A172 (cell line): Measurements from ENCODE around the gene GRK3. TPM values are rescaled to one million over a fixed set of nuclear protein-coding genes. Genes with fewer than 3 reads are reported as not detected.
"Not testable (repeated sequence)": the region's sequence is repeated elsewhere in the genome, so short reads cannot be mapped to it uniquely, and the experiment has no call there.

ENCODE experiments used
- DNase-seq: peaks from one replicate; pipeline ENCODE4 v3.0.0-alpha.2; 2015; ENCODE audit warnings: low spot score
- total RNA-seq: library from RNA; depleted of rRNA; stranded (reverse); fragments of >200 nt; shearing (Covaris generic); gene quantifications from 2 replicates; pipeline ENCODE4 v1.2.3, GENCODE V29; 2014; rRNA removed

GRK3 gene
- 1.4 and 1.9 TPM in 2 replicates for total RNA-seq

DNA sequence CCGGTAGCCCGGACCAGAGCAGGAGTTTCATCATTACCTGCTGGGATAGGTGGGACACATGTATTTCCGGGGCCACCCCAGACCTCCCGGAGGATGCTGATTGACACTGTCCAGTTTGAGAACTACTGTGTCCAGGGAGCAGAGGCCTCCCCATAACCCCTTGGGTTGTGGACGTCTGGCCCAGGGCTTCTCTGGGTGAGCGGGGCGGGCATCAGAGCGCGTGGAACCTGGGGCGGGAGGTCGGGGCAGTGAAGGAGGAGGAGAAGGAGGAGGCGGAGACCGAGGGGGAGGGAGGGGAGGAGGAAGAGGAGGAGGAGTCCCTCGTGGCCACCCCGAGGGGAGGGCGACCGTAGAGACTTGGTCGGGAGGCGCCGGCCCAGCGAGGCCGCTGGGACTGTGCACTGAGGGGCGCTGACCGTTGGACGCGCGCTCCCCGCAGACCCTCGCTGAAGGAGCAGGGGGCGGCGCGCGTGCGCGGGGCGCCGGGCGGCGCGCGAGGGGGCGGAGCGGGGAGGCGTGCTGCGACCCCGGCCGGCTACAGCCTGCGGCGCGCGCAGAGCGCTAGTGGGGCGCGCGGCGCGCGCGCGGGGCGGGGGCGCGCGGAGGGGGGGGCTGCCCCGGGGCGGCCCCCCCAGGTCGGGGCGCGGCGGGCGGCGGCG, at the start of gene GRK3:
GRK3 (plus strand) TSS at position 356 of the 659 bp plus-strand sequence. CDS start 366 bp downstream, outside the sequence.
- peak; percentile 49 for DNase-seq

DNA sequence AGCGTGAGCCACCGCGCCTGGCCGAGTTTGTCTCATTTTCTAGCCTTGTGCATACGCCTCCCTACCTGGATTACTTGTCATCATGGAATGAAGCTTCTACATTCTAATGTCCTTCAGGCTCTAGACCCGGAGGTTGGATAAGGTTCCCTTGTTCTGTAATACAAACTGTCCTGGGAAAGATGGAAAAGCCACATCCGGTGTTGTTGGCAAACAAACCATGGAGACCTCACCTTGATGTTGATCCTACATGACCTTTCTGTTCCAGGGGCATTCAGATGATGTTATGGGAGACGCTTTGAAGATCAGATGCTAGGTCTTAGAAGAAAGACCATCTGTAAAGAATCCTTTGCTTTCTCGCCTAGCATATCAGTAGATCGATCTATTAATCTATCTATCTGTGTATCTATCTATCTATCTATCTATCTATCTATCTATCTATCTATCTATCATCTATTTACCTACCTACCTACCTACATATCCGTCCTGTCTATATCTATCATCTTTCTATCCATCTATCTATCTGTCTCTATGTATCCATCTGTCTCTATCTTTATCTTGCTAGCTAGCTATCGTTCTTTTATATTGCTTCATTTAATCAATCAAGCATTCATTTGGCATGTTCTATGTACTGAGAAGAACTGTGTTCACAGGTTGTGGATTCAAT, 46.3 kb upstream of the GRK3 start:
- no peak for DNase-seq

DNA sequence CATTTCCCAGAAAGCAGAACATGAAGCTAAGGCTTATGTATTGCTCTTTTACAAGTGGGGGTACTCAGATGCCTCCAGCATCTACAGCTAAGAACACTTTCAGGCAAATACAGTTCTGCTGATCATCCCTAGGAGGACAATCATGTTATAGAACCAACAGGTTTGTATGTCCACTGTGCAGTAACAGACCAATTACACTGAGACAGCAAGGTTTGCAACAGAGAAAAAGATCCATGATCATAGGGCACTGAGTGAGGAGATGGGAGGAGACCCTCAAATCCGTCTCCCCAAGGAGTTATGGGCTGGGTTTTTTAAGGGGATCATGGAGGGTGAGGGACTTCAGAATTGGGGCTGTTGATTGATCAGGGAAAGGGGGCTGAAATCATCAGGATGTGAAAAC, 39.1 kb upstream of the GRK3 start:
- no peak for DNase-seq

DNA sequence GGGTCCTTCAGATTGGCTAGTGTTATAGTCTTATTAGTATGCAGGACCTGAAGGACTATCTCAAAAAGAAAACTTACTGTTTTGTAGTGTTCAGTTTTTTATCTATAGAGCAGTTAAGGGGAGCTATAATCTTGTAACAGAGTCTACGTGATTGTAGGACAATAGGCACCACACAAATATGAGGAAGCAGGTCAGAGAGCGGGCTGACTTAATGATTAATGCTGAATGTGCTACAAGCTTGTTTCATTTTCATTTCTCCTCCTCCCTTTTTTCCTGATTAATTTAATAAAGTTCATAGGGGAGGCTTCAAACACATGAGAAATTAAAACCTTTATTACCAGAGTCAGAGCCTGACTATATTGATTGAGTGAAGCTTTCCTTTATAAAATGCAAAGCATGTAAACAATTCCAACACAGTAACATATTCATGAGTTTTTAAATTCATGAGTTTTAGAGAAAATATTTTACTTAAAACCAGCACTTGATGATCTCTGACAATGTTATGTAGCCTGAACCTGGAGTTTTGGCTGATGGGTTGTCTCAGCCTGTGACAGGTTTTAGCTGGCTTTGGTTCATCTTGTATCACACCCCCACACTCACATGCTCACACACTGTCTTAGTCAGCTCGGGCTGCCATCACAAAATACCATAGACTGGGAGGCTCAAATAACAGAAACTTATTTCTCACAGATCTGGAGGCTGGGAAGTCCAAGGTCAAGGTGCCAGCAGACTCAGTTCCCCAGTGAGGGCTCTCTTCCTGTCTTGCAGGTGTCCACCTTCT, 38.5 kb upstream of the GRK3 start:
- DNase-seq: not testable (repeated sequence)

DNA sequence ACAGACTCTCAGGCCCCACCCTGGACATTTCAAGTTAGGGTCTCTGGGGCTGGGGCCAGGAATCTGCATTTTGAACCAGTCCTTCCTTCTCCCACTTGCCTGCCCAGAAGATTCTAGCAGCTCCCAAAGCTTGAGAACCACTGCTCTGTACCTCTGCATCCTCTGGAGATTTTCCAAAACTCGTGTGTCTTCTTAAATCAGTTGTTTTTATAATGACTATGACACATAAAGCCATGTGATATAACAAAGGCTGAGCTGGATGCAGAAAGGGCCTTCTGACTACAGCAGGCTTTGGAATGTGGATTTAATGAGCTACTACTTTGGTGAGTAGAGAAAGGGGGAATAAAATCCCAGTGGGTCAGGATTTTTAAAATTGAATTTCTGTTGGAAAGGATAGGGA, 37.5 kb upstream of the GRK3 start:
- DNase-seq: peak; percentile 27

DNA sequence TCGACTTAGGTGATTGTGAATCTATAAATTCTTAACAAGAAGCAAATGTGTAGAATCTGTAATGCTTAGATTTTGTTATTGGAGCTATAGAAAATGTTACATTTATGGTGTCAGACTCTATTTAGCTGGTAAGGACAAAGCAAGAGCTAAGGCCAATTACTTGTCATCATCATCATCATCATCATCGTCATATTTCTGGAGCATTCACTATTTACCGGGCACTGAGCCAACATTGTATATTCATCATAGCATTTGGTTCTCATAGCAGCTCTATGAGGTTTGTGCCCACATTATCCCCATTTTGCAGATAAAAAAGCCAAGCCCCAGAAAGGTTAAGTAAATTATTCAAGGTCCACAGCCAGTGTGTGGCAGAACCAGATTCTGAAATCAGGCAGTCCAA, 36.4 kb upstream of the GRK3 start:
- not testable (repeated sequence) for DNase-seq

DNA sequence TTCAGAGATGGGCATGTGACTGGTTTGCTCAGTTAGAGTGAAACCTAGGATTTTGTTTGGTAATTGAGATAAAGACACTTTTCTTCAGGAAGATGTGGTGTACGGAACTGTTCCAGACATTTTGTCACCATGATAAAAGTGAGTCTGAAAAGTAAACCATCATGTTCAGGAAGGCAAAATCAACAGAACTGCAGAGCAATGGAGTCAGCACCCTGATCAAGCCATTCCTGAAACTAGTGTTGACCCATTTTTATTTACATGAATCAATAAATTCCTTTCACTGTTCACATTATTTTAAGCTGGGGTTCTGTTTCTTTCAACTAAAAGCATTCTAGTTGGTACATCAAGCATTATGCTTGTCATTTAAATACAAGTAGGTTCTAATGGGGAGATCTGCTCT, 35.4 kb upstream of the GRK3 start:
- DNase-seq: not testable (repeated sequence)

DNA sequence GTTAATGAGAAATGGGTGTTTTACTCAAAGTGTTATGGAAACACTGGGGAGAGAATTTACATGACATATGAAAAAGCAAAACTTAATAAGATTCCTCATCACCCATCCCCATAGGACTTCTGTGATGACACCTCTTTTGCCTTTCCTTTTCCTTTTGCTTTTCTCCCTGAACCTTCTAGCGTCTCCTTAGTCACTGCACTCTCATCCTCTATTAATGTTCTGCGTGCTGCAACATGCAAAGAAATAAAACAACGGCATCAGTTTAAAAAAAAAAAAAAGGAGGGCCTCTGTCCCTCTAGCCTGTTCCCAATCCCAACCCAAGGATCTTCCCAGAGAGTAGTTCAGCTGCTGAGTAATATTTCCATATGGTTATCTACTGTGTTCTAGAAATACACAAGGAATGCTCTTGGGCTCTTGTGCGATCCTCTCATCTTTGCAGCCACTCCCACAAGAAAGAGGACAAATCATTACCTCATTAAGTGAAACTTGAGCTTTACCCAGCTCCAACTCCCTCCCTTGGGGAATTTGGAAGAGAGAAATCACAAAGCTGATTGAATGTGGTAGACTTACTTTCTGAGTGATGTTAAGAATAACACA, 34.8 kb upstream of the GRK3 start:
- not testable (repeated sequence) for DNase-seq

DNA sequence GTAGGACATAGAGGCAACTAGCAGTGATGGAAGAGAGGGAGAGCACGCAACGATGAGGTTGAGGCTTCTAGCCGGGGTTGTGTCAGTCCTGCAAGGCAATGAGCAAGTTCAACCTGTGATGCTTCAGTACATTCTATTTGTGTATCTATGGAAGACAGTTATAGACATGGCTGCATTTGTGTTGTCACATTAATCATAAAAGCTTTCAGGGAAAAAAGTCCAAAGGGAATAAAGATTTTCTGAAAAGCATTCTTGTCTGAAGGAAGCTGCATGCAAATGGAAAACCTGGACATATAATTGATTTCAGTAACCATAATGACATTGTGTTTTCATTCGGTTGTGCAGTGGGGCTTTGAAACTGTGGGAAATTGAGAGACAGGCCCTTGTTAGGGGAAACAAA, 32.8 kb upstream of the GRK3 start:
- DNase-seq: not testable (repeated sequence)

DNA sequence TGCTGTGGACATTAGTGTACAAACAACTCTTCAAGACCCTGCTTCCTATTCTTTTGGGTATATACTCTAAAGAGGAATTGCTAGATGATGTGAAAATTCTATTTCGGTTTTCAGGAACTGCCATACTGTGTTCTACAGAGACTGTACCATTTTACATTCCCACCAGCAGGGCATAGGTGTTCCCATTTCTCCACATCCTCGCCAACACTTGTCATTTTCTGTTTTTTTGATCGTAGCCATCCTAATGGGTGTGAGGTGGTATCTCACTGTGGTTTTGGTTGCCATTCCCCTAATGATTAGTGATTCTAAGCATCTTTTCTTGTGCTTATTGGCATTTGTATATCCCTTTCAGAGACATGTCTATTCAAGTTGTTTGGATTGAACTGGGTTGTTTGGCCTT, 29.8 kb upstream of the GRK3 start:
- no peak for DNase-seq

DNA sequence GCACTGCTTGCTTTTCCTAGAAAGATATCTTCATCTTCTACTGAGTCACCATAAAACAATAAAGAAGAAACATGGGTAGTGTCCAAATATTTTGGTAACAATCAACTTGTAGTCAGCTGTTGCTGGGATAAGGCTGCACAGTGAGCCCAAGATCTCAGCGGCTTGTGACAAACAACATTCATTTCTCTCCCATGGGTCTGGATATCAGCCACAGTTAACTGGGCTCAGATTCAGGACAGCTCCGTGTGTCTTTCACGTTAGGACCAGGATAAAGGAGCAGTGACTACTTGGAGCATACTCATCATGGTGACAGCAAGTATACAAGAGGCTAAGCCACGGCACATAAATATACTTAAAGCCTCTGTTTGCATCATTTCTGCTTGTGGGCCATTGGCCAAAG, 27.9 kb upstream of the GRK3 start:
- DNase-seq: no peak

DNA sequence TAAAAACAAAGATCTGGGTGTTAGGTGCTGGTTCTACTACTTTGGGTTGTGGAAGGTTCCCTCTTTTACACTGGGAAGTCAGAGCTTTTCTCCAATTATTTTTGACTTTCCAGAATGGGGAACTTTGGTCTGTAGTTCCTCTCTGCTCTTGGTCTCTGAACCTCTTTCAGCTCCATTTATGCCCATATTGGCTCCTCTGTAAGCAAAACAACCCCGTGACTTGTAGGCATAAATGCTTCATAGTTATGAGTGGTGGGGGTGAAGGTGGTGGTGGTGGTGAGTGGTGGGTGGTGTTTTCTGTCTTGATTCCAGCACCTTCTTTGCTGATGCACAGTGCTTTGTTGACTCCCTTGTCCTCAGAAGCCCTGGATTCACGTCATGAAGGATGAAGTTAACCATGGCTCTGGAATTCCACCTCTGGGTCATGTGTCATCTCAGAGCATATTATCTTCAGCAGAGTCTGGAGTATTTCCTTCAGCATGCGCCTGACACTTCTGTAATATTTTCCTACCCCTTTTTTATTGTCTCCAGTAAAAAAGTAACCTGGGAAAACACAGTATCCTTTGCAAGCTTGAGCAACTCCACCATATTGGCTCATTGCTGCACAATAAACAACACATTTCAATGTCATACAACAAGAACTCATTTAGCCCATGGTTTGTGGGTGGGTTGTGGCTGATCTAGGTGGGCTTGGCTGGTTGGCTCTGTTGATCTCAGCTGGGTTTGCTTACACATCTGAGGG, 24.1 kb upstream of the GRK3 start:
- DNase-seq: no peak

DNA sequence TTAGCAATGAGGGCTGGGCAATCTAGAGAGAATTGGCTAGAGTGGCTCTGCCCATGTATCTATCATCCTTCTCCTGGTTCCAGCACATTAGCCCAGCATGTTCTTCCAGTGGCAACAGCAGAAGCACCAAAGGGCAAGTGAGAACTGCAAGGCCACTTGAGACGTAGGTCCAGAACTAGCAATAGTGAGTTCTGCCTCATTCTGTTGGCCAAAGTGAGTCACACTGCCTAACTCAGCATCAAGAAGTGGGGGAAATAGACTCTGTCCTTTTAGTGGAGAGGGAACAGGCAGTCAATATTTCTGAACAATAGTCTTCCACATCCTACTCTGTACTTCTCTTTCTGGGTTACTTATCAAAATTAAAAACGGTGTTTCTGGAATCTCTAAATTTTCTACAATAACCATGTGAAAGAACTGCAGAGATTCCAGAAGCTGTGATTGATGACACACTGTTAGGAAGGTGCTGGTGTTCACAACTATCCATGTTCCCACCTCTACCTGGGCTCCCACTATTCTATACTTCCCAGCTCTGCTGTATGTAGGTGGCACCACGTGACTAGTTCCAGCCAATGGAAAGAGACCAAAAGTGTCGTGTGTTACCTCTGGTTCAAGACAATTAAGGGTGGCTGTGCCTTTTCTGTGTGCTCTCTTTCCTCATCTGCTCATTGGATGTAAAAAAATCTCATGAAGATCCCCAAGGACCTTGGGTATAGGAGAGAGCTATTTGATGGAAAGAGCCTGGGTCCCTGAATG, 23.4 kb upstream of the GRK3 start:
- no peak for DNase-seq

DNA sequence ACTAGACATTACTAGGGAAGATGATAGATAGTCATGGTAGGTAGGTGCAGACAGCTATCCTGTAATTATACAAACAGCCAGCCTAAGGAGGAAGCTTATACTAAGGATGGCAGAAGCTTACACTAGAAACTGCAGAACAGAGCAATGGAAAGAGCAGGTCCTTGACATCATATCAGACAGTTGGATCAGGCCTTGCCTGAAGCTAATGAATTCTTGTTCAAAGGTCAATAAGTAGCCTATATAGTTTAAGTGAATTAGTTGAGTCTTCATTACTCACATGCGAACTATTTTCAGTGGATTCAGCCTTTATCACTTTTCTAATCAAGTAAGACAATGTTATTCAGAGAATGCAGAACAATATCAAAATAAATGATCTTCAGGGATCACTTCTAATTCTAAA, 22.3 kb upstream of the GRK3 start:
- no peak for DNase-seq

DNA sequence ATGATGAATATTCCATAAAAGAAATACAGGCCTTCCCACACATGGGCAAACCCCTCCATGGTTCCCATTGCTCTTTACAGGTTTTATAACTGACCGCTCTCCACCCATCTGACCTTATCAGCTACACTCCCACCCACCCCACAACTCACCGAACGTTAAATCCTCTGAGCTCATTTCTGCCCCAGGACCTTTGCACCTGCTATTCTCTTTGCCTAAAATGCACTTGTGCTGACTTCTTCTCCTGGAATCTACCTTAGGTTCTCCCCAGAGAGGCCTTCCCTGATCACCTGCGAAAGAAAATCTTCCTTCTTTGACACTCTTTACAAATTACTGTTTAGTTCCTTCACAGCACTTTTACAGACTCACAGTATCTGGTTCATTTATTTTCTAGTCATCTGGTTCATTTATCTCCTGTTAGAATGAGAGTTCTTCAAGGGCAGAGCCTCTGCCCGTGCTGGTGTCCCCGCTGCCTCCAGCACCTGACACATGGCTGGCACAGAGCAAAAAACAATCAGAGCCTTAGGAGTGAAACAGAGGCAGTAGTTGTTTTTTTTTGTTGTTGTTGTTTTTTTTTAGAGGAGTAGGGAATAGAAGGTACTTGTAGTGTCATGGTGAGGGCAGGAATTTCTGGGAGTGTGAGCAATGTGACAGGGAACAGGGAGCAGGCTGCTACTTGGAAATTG, 21.6 kb upstream of the GRK3 start:
- no peak for DNase-seq

DNA sequence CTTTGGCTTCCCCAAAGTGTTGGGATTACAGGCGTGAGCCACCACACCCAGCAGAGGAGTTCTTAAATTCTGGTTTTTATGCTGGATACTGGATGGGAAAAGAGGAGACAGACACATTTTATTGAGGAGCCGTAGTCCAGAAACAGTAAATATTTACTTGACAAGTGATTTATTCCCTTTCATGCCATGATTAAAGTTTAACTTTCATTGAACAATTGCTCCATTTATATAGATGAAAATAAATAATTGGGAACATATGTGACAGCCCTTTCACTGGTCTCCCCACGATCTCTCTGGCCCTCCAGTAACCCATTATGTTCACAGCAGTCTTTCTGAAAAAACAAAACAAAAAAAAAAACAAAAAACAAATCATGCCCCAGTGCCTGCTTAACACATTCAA, 19.3 kb upstream of the GRK3 start:
- DNase-seq: no peak

DNA sequence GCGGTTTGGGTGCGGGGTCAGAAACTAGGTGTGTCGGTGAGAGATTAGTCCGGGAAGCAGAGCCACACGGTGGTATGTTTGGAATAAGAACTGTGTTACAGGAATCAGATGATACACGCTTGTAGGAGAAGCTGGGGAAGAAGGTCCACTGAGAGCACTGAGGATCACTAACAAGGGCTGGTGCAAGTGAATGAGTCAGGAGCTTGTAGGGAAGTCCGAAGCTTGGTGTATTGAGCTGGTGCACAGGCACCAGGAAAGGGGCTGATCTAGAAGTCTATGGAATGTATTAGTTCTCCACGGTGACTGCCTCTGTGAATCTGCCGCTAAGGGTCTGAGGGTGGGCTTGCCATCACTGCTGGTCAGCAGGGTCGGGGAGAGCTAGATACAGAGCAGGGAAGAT, 18.8 kb upstream of the GRK3 start:
- DNase-seq: no peak

DNA sequence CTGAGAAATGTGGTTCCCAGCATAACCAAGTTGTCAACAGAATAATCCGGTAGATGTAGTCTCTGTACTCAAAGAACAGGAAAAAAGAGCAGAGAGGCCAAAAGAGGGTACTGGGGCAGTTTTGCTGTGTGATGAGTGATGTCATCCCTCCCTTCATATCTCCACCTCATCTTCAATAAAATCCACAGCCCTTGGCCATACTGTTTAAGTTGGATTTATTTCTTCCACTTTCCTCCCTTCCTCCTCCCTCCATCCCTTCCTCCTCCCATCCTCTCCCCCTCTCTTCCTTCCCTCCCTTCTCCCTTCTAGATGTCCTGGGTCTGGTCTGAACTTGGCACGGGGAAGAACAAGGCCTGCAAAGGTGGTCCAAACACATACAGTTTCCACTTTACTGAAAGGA, 18.2 kb upstream of the GRK3 start:
- DNase-seq: no peak

DNA sequence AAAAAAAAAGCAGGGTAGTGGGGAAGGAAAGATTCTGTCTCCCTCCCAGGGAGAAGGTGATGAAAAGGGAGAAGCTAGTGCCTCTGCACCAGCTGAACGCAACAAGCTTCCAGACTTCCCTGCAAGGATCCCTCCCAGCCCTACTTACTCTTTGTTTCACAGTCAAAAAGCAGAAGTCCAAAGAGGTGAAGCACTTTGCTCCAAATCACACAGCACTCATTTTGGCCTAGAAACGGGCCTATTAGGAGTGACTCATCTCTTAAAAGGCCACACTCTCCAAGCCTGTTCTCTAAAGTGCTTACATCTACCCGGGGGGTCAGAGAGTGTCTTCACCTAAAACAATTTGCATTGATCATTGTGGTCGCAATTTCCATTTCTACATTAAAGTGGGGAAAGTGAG, 17.7 kb upstream of the GRK3 start:
- DNase-seq: no peak

DNA sequence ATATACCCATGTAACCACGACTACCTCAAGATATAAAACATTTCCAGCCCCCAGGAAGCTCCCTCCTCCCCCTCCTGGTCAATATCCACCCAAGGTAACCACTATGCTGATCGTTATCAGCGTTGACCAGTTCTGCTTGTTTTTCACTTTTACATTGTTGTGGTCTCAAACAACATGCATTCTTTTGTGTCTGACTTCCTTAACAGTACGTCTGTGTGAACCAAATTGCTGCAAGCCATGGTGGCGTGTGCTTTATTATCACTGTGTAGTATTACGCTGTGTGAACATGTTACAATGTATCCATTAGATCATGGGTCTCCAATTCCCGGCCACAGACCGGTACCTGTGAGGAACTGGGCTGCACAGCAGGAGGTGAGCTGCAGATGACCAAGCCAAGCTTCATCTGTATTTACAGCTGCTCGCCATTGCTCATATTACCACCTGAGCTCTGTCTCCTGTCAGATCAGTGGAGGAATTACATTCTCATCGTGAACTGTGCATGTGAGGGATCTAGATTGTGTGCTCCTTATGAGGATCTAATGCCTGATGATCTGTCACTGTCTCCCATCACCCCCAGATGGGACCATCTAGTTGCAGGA, 15.5 kb upstream of the GRK3 start:
- no peak for DNase-seq
